Prostate gland (tissue), 2 donors: ENCODE results near the gene ZNF775. TPM values are rescaled to one million over a fixed set of nuclear protein-coding genes. Genes with fewer than 3 reads are reported as not detected.

ENCODE experiments used
- DNase-seq: peaks from one replicate; pipeline ENCODE4 v3.0.0-alpha.2; 2019; ENCODE audit warnings: low spot score
- H3K27ac ChIP-seq, 2 donors: fragments of 200-600 bp; sonication (generic); 2 replicates each; pipeline ENCODE4 v1.5.1; 2017 to 2019
- H3K27me3 ChIP-seq: fragments of 200-600 bp; sonication (generic); replicated peaks from 2 replicates; pipeline ENCODE4 v1.5.1; 2019; ENCODE audit not compliant: insufficient read depth
- H3K36me3 ChIP-seq, 2 donors: fragments of 200-600 bp; sonication (generic); 1 replicate in 1 of 2; 2 replicates in 1 of 2; pipeline versions ENCODE4 v1.5.1 to v1.8.1; 2017 to 2019
- H3K4me1 ChIP-seq: fragments of 200-600 bp; sonication (generic); replicated peaks from 2 replicates; pipeline ENCODE4 v1.5.1; 2019
- H3K4me3 ChIP-seq, 2 donors: fragments of 200-600 bp; sonication (generic); 2 replicates each; pipeline ENCODE4 v1.5.1; 2017 to 2019
- H3K9me3 ChIP-seq: fragments of 200-600 bp; sonication (generic); 2 replicates; pipeline ENCODE4 v1.5.1; 2017
- CTCF ChIP-seq, 4 experiments: fragments of 200-600 bp in 2 of 4; fragments of 450-650 bp in 2 of 4; sonication (generic) in 2 of 4; IDR thresholded peaks; 1 replicate in 3 of 4; 2 replicates in 1 of 4; pipeline ENCODE4 v1.5.1; 2016 to 2019; ENCODE audit warnings: antibody characterized with exemption in 4 of 4, mild to moderate bottlenecking in 2 of 4, moderate library complexity in 2 of 4
- POLR2A ChIP-seq: fragments of 450-650 bp; IDR thresholded peaks from one replicate; pipeline ENCODE4 v1.6.1; 2016; ENCODE audit warnings: antibody characterized with exemption, mild to moderate bottlenecking
- POLR2AphosphoS5 ChIP-seq: sonication (generic); formaldehyde crosslinking; IDR thresholded peaks from one replicate; pipeline ENCODE4 v1.6.1; 2017; ENCODE audit warnings: antibody characterized with exemption
- WGBS: methylation state at CpG from one replicate; pipeline ENCODE4 v1.1.5; 2018; 5-methylcytosine and 5-hydroxymethylcytosine counted together
- intact Hi-C: fragments of 100-400 bp; cut with DNase I; formaldehyde crosslinking; loops from one replicate; pipeline ENCODE4 v1.14.2; 2022
- total RNA-seq, 2 donors: library from RNA; depleted of rRNA; stranded (reverse); fragments of >200 nt; gene quantifications; one replicate each; pipeline ENCODE4 v1.1.0, GENCODE V29; 2016

Gene ZNF775
- total RNA-seq, 2 donors from 2014 or later, result 14.4 to 14.8 TPM

DNA sequence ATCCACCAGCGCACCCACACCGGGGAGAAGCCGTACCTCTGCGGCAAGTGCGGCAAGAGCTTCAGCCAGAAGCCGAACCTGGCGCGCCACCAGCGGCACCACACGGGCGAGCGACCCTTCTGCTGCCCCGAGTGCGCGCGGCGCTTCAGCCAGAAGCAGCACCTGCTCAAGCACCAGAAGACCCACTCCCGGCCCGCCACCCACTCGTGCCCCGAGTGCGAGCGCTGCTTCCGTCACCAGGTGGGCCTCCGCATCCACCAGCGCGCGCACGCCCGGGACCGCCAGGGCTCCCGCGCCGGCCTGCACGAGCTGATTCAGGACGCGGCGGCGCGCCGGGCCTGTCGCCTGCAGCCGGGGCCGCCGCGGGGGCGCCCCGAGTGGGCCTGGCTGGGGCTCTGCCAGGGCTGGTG, 17.7 kb downstream of the ZNF775 start:
- 96% methylated on average over 39 of the region's 48 CpGs for WGBS
- TF ChIP-seq POLR2AphosphoS5, result no peak
- TF ChIP-seq POLR2A, result no peak
- no peak for TF ChIP-seq CTCF (IDR thresholded peaks at IDR 0.05)
- Histone ChIP-seq H3K36me3 (no peaks in the 10 kb centered on the region), H3K4me3 (no peak overlapping the region), H3K4me1 (no peaks in the 10 kb centered on the region), H3K27ac (no peak overlapping the region), H3K9me3 (no peaks in the 10 kb centered on the region), H3K27me3 (no peaks in the 10 kb centered on the region)
- no peak for DNase-seq
- intact Hi-C loops, result loop anchor here (10.0 kb wide), 1 partner anchor 562 kb away; the partner anchor contains the start of gene ZNF862

DNA sequence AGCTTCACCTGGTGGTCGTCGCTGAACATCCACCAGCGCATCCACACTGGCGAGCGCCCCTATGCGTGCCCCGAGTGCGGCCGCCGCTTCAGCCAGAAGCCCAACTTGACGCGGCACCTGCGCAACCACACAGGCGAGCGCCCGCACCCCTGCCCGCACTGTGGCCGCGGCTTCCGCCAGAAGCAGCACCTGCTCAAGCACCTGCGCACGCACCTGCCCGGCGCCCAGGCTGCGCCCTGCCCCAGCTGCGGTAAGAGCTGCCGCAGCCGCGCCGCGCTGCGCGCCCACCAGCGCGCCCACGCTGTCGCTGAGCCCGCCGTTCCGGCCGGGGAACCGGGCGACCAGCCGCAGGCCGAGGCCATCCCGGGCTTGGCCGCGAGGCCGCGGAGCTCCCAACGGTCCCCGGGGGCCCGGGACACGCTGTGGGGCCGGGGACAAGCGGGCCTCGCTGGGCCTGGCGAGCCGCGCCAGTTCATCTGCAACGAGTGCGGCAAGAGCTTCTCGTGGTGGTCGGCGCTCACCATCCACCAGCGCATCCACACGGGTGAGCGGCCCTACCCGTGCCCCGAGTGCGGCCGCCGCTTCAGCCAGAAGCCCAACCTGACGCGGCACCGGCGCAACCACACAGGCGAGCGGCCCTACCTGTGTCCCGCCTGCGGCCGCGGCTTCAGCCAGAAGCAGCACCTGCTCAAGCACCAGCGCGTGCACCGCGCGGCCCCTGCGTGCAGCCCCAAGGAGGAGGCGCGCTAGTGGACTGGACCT, 18.4 kb downstream of the ZNF775 start:
- no peak for TF ChIP-seq POLR2AphosphoS5
- no peak for TF ChIP-seq CTCF (IDR thresholded peaks at IDR 0.05)
- TF ChIP-seq POLR2A, result no peak

GRCh38 chr7:150398108-150398964, 19.2 kb downstream of the ZNF775 start:
- Histone ChIP-seq H3K27me3 (no peaks in the 10 kb centered on the region), H3K36me3 (no peaks in the 10 kb centered on the region), H3K4me1 (no peaks in the 10 kb centered on the region), H3K4me3 (no peak overlapping the region), H3K27ac (no peak overlapping the region), H3K9me3 (no peaks in the 10 kb centered on the region)
- intact Hi-C loops, result loop anchor here (10.0 kb wide), 1 partner anchor 564 kb away; the partner anchor contains the start of gene ZNF862
- 85% methylated on average over 27 of the region's 27 CpGs for WGBS
- TF ChIP-seq CTCF (IDR thresholded peaks at IDR 0.05), result no peak
- TF ChIP-seq POLR2AphosphoS5, result no peak
- TF ChIP-seq POLR2A, result no peak
- no peak for DNase-seq

More for the DNA sequence above, 18.4 kb downstream of the ZNF775 start:
- H3K4me1 ChIP-seq, result no peaks in the 10 kb centered on the region
- H3K27me3 ChIP-seq, result no peaks in the 10 kb centered on the region
- intact Hi-C loops, result loop anchor here (10.0 kb wide), 1 partner anchor 563 kb away; the partner anchor contains the start of gene ZNF862
- H3K4me3 ChIP-seq, result no peak overlapping the region
- H3K9me3 ChIP-seq, result no peaks in the 10 kb centered on the region
- H3K27ac ChIP-seq, result no peak overlapping the region
- WGBS, result 96% methylated on average over 86 of the region's 91 CpGs
- no peaks in the 10 kb centered on the region for H3K36me3 ChIP-seq
- DNase-seq, result no peak

DNA sequence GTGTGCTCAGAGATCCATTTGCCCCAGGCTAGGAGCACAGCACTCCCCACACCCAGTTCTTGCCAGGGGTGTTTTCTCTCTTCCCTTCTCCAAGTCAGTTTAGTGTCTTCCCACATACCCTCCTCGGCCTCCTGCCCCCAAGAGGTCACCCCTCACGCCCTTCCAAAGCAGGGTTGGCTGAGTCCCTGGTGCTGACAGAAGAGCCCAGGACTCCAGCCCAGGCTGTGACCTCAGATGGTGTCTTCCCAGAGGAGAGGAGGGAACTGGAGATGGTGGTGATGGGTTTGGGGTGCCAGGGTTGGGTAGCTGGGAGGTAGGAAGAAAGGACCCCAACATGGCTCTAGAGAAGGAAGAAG, 19.8 kb downstream of the ZNF775 start:
- WGBS, result 72% methylated on average over 2 of the region's 2 CpGs
- DNase-seq, result no peak

More for the DNA sequence above, 19.8 kb downstream of the ZNF775 start:
- TF ChIP-seq POLR2AphosphoS5 (no peak), CTCF (IDR thresholded peaks at IDR 0.05) (no peak), POLR2A (no peak)
- no peaks in the 10 kb centered on the region for H3K4me1 ChIP-seq
- H3K4me3 ChIP-seq, result no peak overlapping the region
- intact Hi-C loops, result loop anchor here (10.0 kb wide), 1 partner anchor 564 kb away; the partner anchor contains the start of gene ZNF862
- H3K36me3 ChIP-seq, result no peaks in the 10 kb centered on the region
- no peak overlapping the region for H3K27ac ChIP-seq
- no peaks in the 10 kb centered on the region for H3K27me3 ChIP-seq
- no peaks in the 10 kb centered on the region for H3K9me3 ChIP-seq
